ENCODE results near the gene NCOA7. TPM values are rescaled to one million over a fixed set of nuclear protein-coding genes. Genes with fewer than 3 reads are reported as not detected.

Gene NCOA7
- total and polyA plus RNA-seq, 9 of the 15 experiments (the other 6 are each of a cell fraction or from before 2014, with no cell fraction given): 5.8 to 14.6 (median 9.3) TPM

GRCh38 chr6:125746731-125747588 is 43.8 kb upstream of the NCOA7 start:
- Histone ChIP-seq H3K9me3 (replicated peaks; ENCODE audit: control insufficient read depth, insufficient read depth, low read depth, low read length) (no peaks in the 10 kb centered on the region), H3K27ac (ENCODE audit: extremely low read depth, low read depth, low read length) (no peak overlapping the region), H3K9me1 (ENCODE audit: control insufficient read depth, insufficient read depth, low read length) (no peaks in the 10 kb centered on the region), H3K4me2 (ENCODE audit: insufficient read depth, low read length) (peak overlapping the region; percentile 61), H4K20me1 (replicated peaks; ENCODE audit: control insufficient read depth, insufficient read depth, low read length) (no peaks in the 10 kb centered on the region), H3K36me3 (ENCODE audit: control insufficient read depth, insufficient read depth, low read length) (no peaks in the 10 kb centered on the region), H3K79me2 (ENCODE audit: control insufficient read depth, insufficient read depth, low read length) (no peaks in the 10 kb centered on the region), H3K27me3 (ENCODE audit: control insufficient read depth in 2 of 2, insufficient read depth in 2 of 2, low read length in 2 of 2) (peaks cover 41 to 55% of the 10 kb centered on the region in 2 experiments), H3K9ac (ENCODE audit: insufficient read depth in 1 of 2, low read depth in 2 of 2, low read length in 2 of 2) (no peak overlapping the region), H3K4me3 (peak overlapping the region; percentile 18; the same call in 1 of the 2 replicates), H3K4me1 (replicated peaks in 1 of 2; ENCODE audit: control insufficient read depth in 2 of 2, insufficient read depth in 2 of 2, low read length in 2 of 2) (peaks cover 12 to 28% of the 10 kb centered on the region in 2 experiments; a peak in 4 of 5 replicates), H2AFZ (ENCODE audit: low read depth, low read length) (peak overlapping the region; percentile 71)
- ChIA-PET CTCF (ENCODE audit: low intra/inter-chr PET ratio) (no interaction called here), POLR2A (interaction anchor here (1.4 kb wide), 1 partner anchor 33 kb away, joined by 3 read pairs; no protein-coding TSS in a partner anchor)
- FAIRE-seq (no peak), DNase-seq (ENCODE audit: extremely low read depth in 1 of 4, low spot score in 3 of 4) (peak; percentile 33 to 77 (median 50)), ATAC-seq (peak; percentile 57)
- WGBS (ENCODE audit: insufficient coverage, low coverage, missing lambda C conversion rate): 13% methylated on average over 31 of the region's 32 CpGs
- in situ Hi-C loops (cut with MboI): no loop called here
- intact Hi-C loops (cut with micrococcal nuclease): no loop called here
- BruUV-seq (replicated peaks): no TSS peak
- TF ChIP-seq ADNP (tag; IDR thresholded peaks at IDR 0.05) (no peak), ARHGAP35 (IDR thresholded peaks at IDR 0.05; ENCODE audit: partially characterized antibody) (no peak), MCM5 (IDR thresholded peaks at IDR 0.05; ENCODE audit: low read depth) (no peak), CTCF (IDR thresholded peaks at IDR 0.05 in 2 of 3, conservative IDR thresholded peaks at IDR 0.05 in 1 of 3; ENCODE audit: insufficient read depth in 2 of 3, low read depth in 1 of 3, low read length in 3 of 3) (peak; percentile 11 to 21 (median 19); a peak in 2 of 6 replicates), E2F6 (IDR thresholded peaks at IDR 0.05; ENCODE audit: borderline replicate concordance in 1 of 2, extremely low read depth in 1 of 2, insufficient read depth in 1 of 2, insufficient read length in 1 of 2, low read depth in 1 of 2, low read length in 1 of 2, poor library complexity in 1 of 2, severe bottlenecking in 1 of 2) (peak in 1 of 2 experiments; percentile 10), RNF2 (IDR thresholded peaks at IDR 0.05) (0 out of 2 replicates have a peak, but pooled peaks have one; percentile 17), PKNOX1 (IDR thresholded peaks at IDR 0.05) (peak; percentile 16; the same call in 1 of the 2 replicates), NBN (IDR thresholded peaks at IDR 0.05; ENCODE audit: low read depth) (peak; percentile 43; the same call in 1 of the 2 replicates), NCOA6 (IDR thresholded peaks at IDR 0.05) (no peak), CREM (IDR thresholded peaks at IDR 0.05; ENCODE audit: low read depth) (no peak), CSDE1 (IDR thresholded peaks at IDR 0.05) (no peak), SRF (CRISPR knock-in tag; IDR thresholded peaks at IDR 0.05) (no peak), RNF219 (CRISPR knock-in tag; IDR thresholded peaks at IDR 0.05) (no peak), DACH1 (IDR thresholded peaks at IDR 0.05; ENCODE audit: partially characterized antibody) (no peak)
